ENCODE results near the gene MOSMO.
A peak's percentile ranks its signal among the peaks of the same experiment; 100 is the strongest.
"Not testable (repeated sequence)": the region's sequence is repeated elsewhere in the genome, so short reads cannot be mapped to it uniquely, and the experiment has no call there.

The MOSMO gene

GRCh38 chr16:22098405-22099255 lies 90.7 kb downstream of the MOSMO start:
- peak in 1 of 2 donors; percentile 5 for DNase-seq

- no peak for DNase-seq
These were observed 91.5 kb downstream of the MOSMO start for GRCh38 chr16:22099256-22099975.

GRCh38 chr16:22103441-22103840 lies 95.5 kb downstream of the MOSMO start:
- DNase-seq = no peak

GRCh38 chr16:22109258-22109898 lies 101.5 kb downstream of the MOSMO start:
- DNase-seq = no peak

GRCh38 chr16:22111629-22112028 lies 103.7 kb downstream of the MOSMO start:
- not testable (repeated sequence) for DNase-seq

GRCh38 chr16:22116095-22116700 lies 108.3 kb downstream of the MOSMO start:
- DNase-seq = no peak

- no peak for DNase-seq
These were observed 109.7 kb downstream of the MOSMO start for GRCh38 chr16:22117609-22118008.

GRCh38 chr16:22120440-22120839 lies 112.5 kb downstream of the MOSMO start:
- no peak for DNase-seq

- no peak for DNase-seq
These were observed 114.3 kb downstream of the MOSMO start for GRCh38 chr16:22122239-22122638.

GRCh38 chr16:22123146-22123545 lies 115.2 kb downstream of the MOSMO start:
- no peak for DNase-seq

- no peak for DNase-seq
These were observed 116.0 kb downstream of the MOSMO start for GRCh38 chr16:22123759-22124490.

GRCh38 chr16:22124583-22125284 lies 116.8 kb downstream of the MOSMO start:
- no peak for DNase-seq

GRCh38 chr16:22126037-22126558 lies 118.2 kb downstream of the MOSMO start:
- no peak for DNase-seq

- DNase-seq = not testable (repeated sequence)
These were observed 120.6 kb downstream of the MOSMO start for GRCh38 chr16:22128537-22128936.

GRCh38 chr16:22130528-22130927 lies 122.6 kb downstream of the MOSMO start:
- DNase-seq = no peak

GRCh38 chr16:22132801-22133200 lies 124.9 kb downstream of the MOSMO start:
- no peak for DNase-seq
